ENCODE measurements around the gene ZIM2.

The ZIM2 gene

DNA sequence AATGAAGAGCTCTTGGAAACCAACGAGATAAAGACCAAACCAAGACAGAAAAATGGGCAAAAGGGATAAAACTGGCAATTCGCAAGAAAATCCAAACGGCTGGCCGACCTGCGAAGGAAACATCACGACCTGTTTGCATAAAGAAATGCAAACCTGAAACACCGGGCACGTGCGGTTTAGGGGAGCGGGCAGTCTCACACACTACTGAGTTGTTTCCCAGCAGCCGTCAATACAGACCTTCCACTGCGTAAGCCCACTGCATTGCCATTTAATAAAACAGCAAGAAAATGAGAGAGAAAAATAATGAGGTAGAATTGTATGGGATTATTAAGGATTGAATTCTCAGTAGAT is 642 bp upstream of the ZIM2 start:
- intact Hi-C loops (cut with DNase I) = no loop called here
- DNase-seq = no peak

GRCh38 chr19:56839652-56840450 is 675 bp downstream of the ZIM2 start:
- intact Hi-C loops (cut with DNase I) = loop anchor here (10.0 kb wide), 2 partner anchors 115 to 145 kb away; no protein-coding TSS in a partner anchor

DNA sequence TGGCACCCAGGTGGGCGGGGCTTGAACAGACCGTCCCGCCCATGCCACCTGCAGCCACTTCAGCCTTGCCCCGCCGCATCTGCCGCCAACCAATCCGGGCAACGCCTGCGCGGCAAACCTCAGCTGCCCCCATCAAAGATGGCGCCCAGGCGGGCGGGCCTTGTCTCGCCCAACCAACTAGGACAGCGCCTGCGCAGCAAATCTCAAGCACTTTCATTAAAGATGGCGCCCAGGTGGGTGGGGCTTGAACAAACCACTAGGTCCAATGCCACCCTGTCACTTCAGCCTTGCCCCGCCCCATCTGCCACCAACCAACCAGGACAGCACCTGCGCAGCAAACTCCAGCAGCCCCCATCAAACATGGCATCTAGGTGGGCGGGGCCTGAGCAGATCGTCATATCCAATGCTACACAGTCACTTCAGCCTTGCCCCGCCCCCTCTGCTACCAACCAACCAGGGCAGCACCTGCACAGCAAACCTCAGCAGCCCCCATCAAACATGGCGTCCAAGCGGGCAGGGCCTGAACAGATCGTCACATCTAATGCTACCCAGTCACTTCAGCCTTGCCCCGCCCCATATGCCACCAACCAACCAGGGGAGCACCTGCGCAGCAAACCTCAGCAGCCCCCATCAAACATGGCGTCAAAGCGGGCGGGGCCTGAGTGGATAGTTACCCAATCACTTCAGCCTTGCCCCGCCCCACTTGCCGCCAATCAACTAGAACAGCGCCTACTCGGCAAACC is 1.4 kb downstream of the ZIM2 start:
- intact Hi-C loops (cut with DNase I) = loop anchor here (10.0 kb wide), 2 partner anchors 114 to 144 kb away; no protein-coding TSS in a partner anchor

More at GRCh38 chr19:56839652-56840450, 675 bp downstream of the ZIM2 start:
- peak in 39 of 42 donors; percentile 88 to 98 (median 96) for DNase-seq

DNA sequence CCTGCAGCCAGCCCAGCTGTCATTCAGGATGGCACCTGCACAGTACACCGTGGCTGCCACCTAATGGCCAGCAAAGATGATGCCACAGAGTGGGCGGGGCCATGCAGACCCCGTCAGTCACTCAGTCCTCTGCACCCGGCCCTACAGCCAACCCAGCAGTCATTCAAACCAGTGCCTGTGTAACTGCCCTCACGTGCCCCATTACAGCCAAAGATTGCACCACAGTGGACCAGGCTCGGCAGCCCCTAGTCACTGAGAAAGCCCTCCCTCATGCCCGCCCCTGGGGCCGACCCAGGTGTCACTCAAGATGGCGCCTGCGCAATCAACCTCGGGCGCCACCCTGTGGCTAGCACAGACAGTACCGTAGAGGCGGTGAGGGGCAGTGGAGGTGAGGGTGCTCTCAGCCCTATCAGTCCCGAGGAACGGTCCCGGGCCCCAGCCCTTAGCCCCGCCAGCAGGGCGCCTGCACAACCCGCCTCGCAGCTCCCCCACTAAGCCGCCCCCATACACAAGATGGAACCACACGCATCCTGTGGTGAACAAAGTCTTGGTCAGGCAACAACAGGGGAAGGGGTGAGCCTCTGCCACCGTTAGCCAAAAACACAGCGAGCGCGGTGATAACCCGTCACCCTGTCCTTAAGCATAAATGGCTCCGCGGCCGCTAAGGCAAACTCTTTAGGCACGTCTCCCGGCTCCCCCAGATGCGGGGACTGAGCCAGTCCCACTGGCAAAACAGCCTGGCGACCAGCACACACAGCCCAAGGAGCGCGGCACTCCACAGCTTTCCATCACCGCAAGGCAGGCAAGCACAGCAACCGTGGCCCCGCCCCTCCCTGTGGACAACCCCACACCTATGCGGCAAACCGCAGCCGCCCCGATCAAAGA is 2.3 kb downstream of the ZIM2 start:
- intact Hi-C loops (cut with DNase I) = loop anchor here (10.0 kb wide), 2 partner anchors 113 to 143 kb away; no protein-coding TSS in a partner anchor
- DNase-seq = peak; percentile 59 to 90 (median 78)

More for the DNA sequence above, 1.4 kb downstream of the ZIM2 start:
- DNase-seq = peak in 41 of 42 donors; percentile 90 to 100 (median 97)

GRCh38 chr19:56837492-56838023 is 3.0 kb downstream of the ZIM2 start:
- intact Hi-C loops (cut with DNase I) = loop anchor here (10.0 kb wide), 2 partner anchors 113 to 143 kb away; no protein-coding TSS in a partner anchor
- DNase-seq = peak; percentile 64 to 93 (median 80)

- intact Hi-C loops (cut with DNase I) = loop anchor here (10.0 kb wide), 2 partner anchors 112 to 142 kb away; no protein-coding TSS in a partner anchor
- DNase-seq = peak in 26 of 42 donors; percentile 11 to 73 (median 34)
Observed at GRCh38 chr19:56837004-56837403, 3.5 kb downstream of the ZIM2 start.

DNA sequence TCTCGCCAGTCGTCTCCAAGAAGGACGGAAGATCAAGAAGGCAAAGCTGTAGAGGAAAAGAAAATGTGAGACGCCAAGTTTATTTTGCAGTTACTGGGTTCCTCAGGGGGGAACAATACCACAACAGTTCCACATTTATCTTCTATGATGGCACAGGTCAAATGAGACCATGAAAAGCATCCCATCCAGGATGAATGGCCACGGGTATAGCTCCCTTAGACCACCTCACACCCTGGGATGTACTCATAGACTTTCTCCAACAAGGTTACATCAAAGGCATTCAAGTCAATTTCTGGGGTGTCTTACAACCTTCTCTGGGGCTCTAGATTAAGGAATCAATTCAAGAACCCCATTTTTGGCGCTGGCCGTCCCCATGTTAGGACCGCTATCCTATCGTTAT is 4.5 kb downstream of the ZIM2 start:
- intact Hi-C loops (cut with DNase I) = loop anchor here (10.0 kb wide), 2 partner anchors 111 to 141 kb away; no protein-coding TSS in a partner anchor
- no peak for DNase-seq

DNA sequence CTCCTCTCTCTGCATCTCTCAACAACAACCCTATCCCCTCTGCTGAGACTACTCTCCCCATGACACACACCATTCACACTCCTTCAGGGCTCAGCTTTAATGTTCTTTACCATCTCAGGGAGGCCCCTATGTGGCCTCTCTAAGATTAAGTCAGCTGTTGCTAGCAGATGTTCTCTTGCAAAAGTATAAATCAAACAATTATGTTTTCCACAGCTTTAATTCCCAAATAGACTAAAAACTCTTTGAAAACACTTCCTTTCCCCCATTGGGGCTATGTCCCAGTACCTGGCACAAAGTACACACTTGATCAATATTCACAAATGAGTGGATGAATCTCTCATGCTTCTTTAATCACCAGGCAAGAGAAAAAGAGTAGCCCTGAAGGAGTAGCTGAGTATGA is 5.1 kb downstream of the ZIM2 start:
- intact Hi-C loops (cut with DNase I) = loop anchor here (10.0 kb wide), 2 partner anchors 111 to 141 kb away; no protein-coding TSS in a partner anchor
- DNase-seq = no peak

DNA sequence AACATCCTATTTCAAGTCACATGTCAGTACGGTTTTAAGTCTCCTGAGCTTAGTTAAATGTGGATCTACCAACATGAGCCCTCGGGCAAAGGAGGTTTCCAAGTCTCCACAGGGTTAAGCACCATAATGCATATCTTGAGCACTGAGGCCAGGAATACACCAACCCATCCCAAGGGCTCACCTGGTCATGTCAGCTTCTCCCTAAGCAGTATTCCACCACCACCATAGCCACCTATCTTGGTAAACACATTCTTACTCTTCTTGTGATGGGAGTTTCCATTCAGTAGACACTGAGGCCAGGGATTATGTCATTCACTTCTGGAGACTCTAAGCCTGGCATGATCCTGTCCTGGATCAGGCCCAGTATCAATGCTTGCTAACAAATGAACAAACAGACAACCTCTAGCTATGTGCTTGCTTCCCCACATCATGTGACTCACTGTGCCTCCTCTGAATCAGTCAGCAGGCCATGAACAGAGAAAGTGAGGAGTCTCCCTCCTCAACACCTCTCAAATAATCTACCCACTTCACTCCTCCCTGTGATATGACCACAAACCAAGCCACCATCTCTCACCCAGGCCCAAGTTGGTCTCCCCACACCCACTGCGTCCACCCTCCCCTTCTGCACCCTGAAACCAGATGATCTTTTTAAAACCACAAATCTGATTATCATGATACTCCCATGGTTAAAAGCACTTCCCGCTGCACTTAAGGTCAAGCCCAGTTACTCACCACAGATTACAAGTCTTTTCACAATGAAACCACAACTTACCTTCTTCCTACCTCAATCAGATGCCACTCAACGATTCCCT is 5.8 kb downstream of the ZIM2 start:
- no peak for DNase-seq
- intact Hi-C loops (cut with DNase I) = loop anchor here (10.0 kb wide), 2 partner anchors 110 to 140 kb away; no protein-coding TSS in a partner anchor

DNA sequence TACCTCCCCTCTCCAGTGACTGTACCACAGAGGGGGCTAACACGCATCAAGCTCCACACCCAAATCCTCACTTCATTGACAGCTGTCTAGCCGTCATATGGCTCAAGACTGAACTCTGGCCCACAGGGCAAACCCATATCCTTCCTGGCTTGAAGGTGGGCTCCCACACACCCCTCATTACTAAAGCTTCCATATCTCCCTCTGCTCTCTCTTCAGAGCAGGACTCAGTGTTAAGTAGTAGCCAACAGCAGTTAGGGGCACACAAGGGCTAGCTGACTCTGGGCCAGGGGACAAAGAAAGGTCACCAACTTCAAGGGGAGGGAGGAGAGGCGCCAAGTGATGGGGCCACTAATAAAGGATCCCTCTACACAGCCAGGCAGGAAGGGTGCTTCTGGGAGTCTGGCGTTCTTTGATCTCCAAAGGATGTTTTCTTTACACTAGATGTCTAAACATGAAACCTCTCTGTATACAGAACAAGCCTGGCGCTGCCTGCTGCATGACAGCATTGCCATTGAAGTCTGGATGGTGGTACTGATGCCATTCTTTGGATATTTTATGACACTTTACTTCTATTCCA is 8.1 kb downstream of the ZIM2 start:
- DNase-seq = no peak
- intact Hi-C loops (cut with DNase I) = loop anchor here (10.0 kb wide), 2 partner anchors 108 to 138 kb away; no protein-coding TSS in a partner anchor

GRCh38 chr19:56831255-56831654 is 9.3 kb downstream of the ZIM2 start:
- intact Hi-C loops (cut with DNase I) = loop anchor here (10.0 kb wide), 2 partner anchors 106 to 136 kb away; no protein-coding TSS in a partner anchor
- no peak for DNase-seq

DNA sequence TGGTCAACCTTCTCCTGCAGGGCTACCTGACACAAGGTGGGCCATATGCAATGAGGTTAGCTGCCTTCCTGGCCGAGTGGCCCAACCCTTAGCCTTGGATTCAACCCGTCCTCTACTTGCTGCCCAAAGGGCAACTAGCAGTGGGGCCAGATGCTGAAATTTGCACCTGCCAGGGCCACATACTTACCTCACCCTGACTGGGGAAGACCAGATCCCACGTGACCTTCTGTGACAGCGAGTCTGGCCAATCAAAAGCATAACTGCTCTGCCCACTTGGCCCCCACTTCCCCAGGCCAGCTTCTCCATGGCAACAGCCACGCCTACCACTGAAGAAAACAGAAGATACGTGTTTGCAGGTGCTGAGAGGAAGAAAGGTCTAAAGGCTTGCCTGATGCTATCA is 10.9 kb downstream of the ZIM2 start:
- intact Hi-C loops (cut with DNase I) = no loop called here

GRCh38 chr19:56827708-56828107 is 12.8 kb downstream of the ZIM2 start:
- no peak for DNase-seq
- intact Hi-C loops (cut with DNase I) = no loop called here

More for the DNA sequence above, 10.9 kb downstream of the ZIM2 start:
- peak in 1 of 42 donors; percentile 36 for DNase-seq

DNA sequence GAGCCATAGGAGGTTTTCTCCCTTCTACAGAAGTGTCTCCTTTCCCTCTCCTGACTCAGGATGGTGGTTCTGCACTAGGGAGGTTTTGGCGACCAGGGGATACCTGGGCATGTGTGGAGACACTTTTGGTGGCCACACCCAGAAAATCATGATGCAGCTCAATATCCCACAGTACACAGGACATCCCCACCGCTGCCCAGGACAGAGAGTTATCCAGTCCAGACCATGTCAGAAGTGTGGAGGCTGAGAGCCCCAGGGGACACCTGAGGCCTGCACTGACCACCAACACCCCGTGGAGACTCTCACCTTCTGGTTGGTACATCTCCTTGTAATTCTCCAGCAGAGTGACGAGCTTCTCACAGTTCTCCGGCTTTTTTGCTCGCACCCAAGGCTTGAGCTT is 16.6 kb downstream of the ZIM2 start:
- peak in 1 of 42 donors; percentile 21 for DNase-seq
- intact Hi-C loops (cut with DNase I) = no loop called here

DNA sequence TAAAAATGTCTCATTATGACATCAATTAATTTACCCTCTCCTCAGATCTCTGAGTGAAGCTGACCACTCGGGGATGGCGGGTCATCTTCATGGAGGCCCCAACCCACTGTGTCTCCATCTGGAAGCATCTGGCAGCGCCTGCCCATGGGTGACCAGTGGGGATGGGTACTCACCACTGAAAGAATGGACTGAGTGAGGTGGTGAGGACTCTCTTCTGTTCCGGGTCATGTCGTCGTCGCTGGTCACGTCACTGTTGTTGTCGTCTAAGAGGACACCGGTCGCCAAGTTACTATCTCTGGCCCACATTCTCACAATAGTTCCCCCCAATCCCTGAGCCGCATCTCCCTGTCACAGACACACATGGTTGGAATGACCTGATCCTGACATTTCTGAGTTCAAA is 17.1 kb downstream of the ZIM2 start:
- intact Hi-C loops (cut with DNase I) = no loop called here
- peak in 1 of 42 donors; percentile 22 for DNase-seq

- intact Hi-C loops (cut with DNase I) = no loop called here
Observed at GRCh38 chr19:56822755-56823154, 17.8 kb downstream of the ZIM2 start.

DNA sequence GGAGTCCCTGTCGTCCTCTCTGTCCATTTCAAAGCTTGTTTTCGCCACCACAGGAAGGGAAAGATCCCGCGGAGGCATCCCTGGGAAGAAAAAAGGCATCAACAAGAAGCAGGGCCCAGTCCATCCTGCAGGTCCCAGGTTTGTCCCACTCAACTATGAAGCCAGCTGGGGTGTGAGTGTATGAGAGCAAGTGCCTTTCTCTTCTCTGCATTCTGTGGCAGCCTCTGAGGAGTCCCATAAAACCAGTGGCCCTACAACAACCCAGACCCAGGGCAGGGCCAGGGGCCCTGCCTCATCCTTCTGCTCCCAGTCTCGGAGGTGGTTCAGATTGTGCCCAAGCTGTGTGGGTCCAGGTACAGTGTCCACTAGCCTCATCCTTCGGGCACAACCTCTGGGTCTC is 18.9 kb downstream of the ZIM2 start:
- intact Hi-C loops (cut with DNase I) = no loop called here
- no peak for DNase-seq

More at GRCh38 chr19:56822755-56823154, 17.8 kb downstream of the ZIM2 start:
- no peak for DNase-seq
